NCI-H1417 (cell line): ENCODE results near the gene PTK6.
A peak's percentile ranks its signal among the peaks of the same experiment; 100 is the strongest.
"Not testable (repeated sequence)": the region's sequence is repeated elsewhere in the genome, so short reads cannot be mapped to it uniquely, and the experiment has no call there.

ENCODE experiments used
- DNase-seq, 3 experiments: peaks; one replicate each; lab custom pipeline; 2025; lab: John Stamatoyannopoulos, UW

Gene PTK6

DNA sequence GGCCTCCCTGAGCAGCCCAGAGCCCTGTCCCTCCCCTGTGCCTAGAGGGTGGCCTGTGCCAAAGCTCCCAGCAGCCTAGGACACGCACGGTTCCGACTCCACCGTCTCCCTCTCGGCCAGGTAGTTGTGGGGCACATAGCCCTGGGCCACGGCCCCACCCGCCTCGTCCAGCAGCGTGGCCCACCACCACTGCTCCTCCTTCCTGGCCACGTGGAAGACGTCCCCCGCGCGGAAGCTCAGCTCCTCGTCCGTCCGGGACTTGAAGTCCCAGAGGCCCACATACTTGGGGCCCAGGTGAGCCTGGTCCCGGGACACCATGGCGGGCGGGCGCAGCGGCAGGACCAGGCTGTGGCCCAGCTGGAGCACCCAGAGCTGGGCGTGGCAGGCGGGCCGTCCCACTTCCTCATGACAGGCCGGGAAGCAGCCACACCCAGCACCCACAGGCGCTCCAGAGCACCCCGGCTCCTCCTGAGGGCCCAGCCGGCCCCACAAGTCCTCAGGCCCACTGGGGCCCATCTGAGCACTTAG, at the start of gene PTK6:
PTK6 (minus strand) TSS at position 380 of the 528 bp plus-strand sequence; CDS start at position 318, 62 bp downstream.
- peak in 1 of 3 experiments; percentile 50 for DNase-seq

DNA sequence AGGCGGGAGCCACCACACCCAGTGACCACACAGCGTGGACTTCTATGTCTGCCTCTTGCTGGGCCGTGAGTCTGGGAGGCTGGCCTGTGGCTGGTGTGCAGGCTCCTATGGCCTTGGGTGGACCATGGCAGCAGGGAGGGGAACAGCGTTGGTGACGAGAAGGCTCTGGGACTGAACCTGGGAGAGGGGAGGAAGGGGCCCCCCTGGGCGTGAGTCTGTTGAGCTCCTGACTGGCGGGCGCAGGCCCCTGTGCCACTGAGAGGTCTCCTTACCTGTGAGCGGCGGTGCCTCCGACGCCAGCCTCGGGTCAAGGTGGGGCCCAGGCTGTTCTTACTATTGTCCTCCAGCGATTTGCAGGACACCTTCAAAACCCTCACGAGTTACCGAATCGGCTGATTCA, 49.6 kb upstream of the PTK6 start:
- DNase-seq: no peak

DNA sequence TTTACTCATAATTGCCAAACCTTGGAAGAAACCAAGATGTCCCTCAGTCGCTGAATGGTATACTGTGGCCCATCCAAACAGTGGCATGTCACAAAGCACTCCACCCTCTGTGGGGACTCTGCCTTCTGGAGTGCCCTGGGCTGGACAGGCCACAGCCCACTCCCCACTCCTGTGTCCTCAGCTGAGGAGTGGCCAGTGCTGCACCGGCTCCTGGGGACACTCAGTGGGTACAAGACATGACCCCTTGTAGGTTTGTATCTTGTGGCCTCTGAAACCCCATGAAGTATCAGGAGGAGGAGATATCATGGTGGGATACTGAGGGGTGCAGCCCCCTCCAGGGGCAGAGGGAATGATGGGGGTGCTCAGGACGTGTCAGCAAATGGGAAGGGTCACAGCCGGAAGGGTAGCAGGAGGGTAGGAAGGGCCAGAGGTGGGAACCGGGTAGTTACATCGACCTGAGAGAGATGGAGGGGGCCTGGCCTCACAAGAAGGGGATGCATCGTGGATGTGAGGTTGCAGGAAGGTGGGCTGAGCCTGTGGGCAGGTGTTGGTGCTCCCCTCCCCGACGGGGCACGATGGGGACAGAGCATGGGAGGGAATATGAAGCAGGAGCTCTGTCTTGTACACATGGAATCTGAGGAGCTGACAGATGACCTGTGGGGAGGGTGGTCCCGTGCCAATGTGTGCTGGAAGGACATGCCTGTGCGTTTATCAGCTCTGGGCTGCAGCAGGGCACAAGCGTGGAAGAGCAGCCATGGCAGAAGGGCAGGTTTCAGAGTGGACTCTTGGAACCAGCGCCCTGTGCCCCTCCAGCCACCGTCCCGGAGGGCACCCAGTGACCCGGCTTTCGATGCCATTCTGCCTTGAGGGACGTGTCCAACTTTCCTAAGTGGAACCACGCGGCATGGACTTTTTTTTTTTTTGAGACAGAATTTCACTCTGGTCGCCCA, 48.7 kb upstream of the PTK6 start:
- DNase-seq: no peak

DNA sequence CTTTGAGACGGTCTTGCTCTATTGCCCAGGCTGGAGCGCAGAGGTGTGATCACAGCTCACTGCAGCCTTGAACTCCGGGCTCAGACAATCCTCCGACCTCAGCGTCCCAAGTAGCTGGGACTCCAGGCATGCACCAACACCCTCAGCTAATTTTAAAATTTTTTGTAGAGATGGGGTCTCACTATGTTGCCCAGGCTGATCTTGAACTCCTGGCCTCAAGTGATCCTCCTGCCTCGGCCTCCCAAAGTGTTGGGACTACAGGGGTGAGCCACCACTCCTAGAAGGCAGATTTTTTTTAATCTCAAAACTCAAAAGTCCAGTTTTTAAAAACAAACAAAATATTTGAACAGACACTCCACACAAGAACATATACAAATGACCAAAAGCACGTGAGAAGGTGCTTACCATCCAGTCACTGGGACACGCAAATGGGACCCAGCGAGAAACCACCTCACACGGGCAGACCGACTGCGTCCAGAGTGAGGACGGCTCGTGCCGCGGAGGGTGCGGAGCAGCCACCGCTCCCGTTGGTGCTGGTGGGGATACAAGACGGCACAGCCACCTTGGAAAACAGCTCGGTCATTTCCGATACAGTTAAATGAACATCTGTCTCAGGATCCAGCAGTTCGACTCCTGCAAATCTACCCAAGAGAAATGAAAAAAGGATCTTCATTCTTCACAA, 45.3 kb upstream of the PTK6 start:
- DNase-seq: no peak

DNA sequence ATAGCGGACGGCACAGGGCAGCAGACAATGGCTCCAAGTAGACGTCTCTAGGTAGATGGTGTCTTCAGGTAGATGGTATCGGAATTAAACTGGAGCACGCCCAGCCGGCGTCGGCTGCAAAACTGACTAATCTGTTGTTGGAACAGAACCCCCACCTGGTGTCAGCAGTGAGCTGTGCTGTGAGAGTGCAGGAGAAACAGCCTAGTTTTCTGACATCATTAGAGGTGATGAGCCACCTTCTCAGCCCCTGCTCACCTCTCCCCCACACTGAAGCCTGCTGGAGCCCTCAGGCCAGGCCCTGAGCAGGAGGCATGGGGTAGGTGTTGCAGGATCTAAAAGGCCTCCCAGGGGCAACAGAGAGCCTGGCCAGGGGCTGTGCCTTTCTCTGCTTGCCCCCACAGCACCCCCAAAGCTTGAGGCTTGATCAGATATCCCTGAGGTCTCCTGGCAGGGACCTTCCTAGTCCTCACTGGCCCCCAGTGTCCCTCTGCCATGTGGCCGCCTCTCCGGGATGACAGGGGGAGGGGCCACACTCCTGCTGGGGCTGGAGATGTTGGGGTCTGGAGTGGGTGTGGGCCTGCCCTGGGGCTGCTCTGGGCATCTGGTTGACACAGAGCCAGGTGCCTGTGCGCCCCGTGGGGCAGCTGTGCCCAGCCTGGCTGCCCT, 43.8 kb upstream of the PTK6 start:
- peak in 2 of 3 experiments; percentile 16 to 28 for DNase-seq

DNA sequence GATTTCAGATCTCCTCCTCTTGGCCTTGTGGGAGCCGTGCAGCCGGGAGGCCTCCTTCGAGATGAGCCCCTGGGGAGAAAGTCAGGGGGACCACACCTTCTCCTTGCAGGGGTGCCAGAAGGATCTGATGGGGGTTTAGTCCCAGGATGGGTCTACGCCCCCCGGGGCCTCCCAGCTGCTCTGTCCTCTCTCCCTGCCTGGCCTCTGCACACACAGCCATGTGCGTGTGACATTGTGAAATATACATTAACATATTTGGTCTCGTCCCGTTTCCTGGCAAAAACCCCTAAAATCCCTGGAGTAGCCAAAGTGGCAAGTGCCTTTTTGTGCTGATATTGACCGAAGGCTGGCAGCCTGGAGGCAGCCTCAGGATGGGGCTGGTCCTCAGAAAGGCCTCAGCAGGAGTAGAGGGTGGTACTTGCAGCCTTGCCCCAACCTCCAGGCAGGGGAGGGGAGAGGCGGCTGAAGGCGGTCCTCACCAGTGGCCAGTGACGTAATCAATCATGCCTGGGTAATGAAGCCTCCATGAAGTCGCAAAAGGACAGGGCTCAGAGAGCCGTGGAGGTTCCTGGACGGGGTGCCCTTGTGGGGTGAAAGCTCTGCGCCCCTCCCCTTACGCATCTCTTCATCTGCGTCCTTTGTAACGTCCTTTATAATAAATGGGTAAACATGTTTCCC, 42.0 kb upstream of the PTK6 start:
- no peak for DNase-seq

DNA sequence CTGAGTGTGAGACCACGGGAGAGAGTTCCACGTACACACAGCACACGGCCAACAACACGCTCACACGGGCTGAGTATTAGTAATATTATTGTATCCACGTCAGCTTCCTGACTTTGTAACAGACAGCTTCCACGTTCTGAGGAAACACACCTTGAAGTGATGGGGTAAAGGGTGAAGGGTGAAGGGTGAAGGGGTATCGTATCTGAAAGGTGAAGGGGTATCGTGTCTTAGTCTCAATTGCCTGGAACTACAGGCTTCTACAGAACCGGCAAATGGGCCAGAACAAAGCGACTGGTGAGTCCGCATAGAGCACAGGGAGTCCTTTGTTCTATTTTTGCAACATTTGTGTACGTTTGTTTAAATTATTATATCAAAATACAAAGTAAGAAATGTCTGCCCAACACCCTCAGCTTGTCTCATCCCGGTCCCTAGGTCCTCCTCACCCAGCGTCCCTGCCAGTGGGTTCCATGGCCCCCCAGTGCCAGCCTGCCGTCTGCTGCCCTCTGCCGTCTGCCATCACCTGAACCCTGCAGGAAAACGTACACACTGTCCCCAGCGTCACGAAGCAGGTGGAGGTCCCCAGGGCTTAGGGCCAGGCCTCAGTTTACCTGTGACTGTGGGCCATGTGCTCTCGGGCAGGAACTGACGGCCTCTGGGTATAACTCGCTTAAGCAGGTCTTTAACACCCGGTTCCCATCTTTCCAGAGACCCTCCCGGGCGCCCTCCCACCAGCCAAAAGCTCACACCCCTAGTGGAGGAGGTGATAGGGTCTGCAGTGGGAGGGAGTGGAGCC, 41.2 kb upstream of the PTK6 start:
- DNase-seq: no peak

DNA sequence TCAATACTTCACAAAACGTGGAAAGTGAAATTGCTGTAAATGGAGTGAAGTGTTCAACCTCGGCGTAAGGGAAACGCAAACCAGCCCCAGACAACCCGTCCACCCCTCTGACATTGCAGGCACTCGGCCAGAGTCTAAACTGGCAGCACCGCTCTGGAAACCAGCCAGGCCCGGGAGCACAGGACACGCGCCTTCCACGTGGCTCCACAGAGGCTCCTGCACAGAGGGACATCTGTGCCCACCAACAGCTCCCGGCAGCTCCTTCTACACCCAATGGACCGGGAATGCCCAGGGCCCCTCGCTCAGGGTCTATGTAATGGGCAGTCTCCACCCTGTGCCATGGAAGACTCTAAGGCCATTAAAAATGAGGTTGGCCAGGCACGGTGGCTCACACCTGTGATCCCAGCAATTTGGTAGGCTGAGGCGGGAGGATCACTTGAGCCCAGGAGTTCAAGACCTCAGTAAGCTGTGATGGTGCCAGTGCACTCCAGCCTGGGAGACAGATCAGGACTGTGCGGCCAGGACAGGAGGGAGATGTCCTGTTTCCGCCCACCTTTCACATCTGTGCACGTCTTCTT, 40.2 kb upstream of the PTK6 start:
- no peak for DNase-seq

DNA sequence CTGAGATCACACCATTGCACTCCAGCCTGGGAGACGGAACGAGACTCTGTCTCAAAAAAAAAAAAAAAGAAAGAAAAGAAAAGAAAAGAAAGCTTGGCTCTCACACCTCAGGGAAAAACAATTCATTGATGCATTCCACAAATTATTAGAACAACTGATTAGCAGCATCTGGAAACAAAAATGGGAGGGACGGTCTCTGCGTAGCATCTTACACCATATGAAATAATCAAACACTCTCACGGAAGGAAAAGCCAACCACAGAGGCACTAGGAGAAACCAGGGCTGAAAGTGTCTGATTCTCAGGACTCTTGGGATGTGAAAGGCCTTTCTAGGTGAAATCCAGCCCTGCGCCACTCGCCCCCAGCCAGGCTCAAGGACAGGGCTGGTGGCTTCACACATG, 39.1 kb upstream of the PTK6 start:
- DNase-seq: no peak

DNA sequence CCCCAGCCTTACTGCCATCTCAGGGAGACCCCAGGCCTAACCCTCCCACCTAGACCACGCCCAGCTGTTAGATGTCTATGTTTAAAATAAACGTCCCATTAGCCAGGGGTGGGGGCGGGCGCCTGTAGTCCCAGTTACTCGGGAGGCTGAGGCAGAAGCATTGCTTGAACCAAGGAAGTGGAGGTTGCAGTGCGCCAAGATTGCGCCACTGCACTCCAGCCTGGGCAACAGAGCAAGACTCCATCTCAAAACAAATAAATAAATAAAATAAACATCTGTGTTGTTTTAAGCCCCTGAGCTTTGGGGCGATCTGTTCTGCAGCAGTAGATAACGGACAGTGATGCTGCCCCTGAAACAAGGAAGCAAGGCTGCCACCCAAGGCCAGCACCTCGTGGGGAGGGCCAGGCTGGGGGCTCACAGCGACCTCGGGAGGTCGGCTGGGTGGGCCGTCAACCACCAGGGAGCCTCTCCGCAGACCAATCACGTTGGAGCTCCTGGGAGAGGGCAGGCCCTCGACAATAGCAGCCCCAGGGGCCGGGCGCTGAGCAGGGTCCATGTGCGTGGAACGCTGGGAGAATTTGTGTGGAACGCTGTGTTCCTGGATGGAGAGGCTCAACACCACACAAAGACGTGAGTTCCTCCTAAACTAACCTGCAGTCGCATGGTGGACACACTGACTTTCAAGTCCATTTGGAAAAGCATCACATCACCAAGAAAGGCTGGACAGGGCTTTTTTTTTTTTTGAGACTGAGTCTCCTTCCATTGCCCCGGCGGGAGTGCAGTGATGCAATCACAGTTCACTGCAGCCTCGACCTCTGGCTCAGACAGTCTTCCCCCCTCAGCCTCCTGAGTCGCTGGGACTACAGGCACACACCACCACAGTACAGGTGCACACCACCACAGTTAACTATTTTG, 37.9 kb upstream of the PTK6 start:
- no peak for DNase-seq

DNA sequence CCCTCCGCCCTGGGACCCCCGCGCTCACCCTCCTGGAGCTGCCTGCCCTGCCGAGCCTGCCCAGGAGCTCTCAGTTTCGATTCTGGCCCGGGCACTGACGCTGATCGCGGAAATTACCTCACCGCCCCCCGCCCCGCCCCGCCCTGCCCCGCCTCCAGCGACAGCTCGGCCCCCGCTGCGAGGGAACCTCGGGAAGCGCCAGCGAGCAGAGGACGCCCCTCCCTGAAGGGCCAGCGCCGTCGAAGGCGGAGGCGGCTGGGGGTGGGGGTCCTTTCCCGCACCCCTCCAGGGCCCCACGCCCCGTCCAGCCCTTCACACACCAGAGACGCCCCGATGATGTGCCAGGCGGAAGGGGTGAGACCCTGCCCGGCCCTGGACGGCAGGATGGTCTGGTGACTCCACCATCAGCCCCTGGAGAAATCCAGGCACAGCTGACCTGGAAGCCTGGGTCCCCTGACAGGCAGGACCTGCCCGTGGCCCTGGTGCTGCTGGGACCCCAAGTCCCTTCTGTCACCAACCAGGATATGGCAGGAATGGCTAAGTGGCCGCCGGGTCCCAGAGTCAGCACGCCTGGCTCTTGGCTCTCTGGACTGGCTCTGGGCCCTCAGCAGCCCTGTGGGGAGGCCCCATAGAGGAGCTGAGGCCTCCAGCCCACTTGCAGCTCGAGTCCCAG, 37.1 kb upstream of the PTK6 start, which contains the start of gene HELZ2:
HELZ2 (minus strand) TSS at position 84 of the 673 bp plus-strand sequence. CDS start 1,854 bp downstream, outside the sequence.
- peak; percentile 55 to 70 (median 68) for DNase-seq

DNA sequence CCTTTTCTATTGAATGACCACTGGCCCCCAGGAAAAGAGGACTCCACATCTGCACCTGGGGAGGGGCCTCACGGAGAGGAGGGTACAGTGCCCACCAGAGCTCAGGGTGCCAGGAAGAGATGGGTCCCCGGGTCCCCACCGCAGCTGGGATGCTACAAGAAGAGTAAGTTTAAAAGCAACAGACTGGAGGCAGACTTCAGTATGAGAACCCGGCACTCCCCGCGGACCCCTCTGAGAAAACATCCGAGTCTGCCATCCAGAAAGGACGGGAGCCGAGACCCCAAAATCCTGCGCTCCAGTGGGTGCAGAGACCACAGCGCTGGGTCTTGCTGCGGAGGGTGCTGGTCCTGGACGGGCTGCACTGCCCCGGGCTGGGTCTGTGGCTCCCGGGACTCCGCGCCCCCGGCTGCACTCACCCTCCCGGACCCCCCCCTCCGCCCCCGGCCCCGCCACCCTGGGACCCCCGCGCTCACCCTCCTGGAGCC, 36.5 kb upstream of the PTK6 start:
- peak in 1 of 3 experiments; percentile 40 for DNase-seq

DNA sequence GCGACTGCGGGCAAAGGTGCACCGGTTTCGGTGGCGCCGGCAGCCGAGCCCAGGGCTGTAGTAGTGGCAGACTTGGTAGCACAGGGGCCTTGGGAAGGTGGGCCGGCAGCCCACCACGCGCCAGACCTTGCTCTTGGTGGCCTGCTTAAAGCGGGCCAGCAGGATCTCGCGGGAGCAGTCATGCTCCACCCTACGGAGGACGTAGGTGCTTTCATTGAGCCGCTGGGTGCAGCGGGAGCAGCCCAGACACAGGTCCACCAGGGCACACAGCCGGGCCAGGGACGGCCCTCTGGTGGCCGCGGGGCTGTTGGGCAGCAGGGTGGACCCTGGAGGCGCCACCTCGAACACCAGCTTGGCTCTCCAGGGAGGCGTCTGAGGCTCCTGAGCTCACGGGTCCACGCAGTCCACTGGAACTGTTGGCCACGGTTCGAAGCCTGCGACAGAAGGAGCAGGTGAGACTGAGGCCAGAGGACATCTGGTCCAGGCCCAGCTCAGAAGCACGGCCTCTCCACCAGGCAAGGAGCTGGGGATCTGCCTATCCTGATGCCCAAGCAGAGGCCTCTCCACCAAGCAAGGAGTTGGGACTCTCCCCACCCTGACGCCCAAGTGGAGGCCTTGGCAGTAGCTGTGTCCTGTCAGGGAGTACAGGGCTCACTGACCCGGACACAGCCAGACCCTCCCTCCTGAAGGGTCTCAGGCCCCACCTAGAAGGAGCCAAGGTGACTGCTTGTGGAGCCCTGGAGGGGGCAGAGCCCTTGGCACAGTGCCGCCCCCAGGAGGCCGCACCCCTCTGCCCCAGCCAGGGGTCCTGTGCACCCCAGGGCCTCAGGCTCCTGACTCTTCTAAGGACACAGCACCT, 35.8 kb upstream of the PTK6 start:
- no peak for DNase-seq

DNA sequence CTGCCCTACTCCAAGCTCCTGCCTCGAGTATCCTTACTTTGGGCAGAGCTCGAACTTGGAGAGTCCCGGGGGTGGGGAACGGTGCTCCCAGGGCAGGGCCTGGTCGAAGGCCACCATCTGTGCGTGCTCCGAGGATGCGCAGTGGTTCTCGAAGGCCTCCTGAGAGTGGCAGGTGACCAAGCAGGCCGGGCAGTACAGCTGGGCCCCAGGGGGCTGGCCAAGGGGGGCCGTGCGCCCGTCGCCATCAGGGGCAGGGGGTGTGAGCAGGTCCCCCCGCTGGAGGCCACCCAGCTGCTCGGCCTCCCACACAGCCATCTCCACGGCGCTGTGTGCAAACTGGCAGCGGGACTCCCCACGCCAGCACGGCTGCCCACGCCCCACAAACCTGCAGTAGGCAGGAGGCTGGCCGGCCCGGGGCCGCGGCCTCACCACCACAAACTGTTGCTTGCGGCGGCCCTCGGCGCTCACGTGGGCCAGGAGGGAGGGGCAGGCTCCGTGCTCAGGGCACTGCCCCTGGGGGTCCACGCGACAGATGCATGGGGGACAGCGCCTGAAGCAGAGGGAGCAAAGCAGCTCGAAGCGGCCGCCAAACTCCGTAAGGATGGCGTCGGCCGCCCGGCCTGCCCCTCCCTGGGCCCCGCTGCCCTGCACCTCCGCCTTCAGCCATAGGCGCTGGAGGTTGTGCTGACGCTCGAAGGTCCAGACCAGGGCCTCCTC, 35.1 kb upstream of the PTK6 start:
- no peak for DNase-seq

DNA sequence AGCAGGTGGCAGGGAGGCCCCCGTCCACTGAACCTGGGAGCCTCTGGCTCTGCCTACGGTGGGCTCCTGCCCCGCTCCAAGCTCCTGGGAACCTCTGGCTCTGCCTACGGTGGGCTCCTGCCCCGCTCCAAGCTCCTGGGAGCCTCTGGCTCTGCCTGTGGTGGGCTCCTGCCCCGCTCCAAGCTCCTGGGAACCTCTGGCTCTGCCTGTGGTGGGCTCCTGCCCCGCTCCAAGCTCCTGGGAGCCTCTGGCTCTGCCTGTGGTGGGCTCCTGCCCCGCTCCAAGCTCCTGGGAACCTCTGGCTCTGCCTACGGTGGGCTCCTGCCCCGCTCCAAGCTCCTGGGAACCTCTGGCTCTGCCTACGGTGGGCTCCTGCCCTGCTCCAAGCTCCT, 33.9 kb upstream of the PTK6 start:
- not testable (repeated sequence) for DNase-seq

DNA sequence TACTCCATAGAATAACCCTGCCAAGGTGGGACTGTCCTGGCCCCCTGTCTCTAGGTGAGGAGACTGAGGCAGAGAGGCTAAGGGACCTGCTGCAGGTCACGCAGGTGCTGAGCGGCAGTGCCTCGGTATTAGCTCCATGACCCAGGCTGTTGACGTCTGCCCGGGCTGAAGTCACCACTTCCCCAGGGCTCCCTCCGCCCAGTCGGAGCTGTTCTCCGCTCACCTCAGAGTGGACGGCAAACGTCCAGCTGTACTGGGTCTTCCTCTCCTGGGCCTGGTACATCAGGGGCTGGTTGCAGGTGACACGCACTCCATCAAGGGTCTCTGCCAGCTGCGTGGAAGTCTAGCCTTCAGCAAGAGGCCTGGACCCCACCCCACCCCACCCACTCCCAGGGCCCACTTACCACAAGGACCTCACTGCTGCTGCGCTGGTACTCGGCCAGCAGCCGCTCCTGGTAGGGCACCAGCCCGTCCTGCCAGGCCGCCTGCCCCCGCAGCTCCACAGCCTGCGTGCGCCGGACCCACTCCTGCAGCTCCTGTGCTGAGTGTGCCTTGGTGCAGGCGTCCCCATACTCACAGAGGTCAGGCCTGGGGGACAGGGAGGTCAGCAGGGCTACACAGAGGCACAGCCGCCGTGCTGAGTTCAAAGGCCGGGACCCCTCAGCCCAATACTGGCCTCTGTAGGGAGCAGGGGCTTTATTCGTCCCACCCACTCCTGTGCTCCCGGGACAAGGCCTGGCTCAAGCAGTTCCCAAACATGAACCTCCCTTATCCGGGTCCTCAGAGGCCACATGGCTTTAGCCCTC, 33.3 kb upstream of the PTK6 start:
- DNase-seq: no peak
